SU-DHL-6 (cell line): ENCODE measurements around the gene ABCD3.
A peak's percentile ranks its signal among the peaks of the same experiment; 100 is the strongest.

Source experiments
- H2AFZ ChIP-seq: fragments of 200-600 bp; sonication (generic); 2 replicates; pipeline ENCODE4 v1.6.1; 2014; ENCODE audit warnings: low read depth, mild to moderate bottlenecking, moderate library complexity, mixed read lengths, antibody characterized with exemption, low read length; ENCODE audit not compliant: severe bottlenecking
- H3F3A ChIP-seq: fragments of 200-600 bp; shearing (Covaris generic); 2 replicates; pipeline ENCODE4 v1.6.0; 2016; ENCODE audit warnings: antibody characterized with exemption, mild to moderate bottlenecking; ENCODE audit not compliant: insufficient read depth
- H3K27ac ChIP-seq: fragments of 200-600 bp; sonication (generic); 2 replicates; pipeline ENCODE4 v1.5.1; 2016; ENCODE audit warnings: low read depth, mild to moderate bottlenecking, low read length, moderate library complexity, mixed read lengths
- H3K27me3 ChIP-seq: fragments of 200-600 bp; sonication (generic), shearing (Covaris generic); 2 replicates; pipeline ENCODE4 v1.6.0; 2014; ENCODE audit warnings: mild to moderate bottlenecking, low read length
- H3K36me3 ChIP-seq: fragments of 200-600 bp; sonication (generic); 2 replicates; pipeline ENCODE4 v1.6.1; 2014; ENCODE audit warnings: mild to moderate bottlenecking, low read length, mixed read lengths
- H3K4me2 ChIP-seq: fragments of 300-600, 200-600 bp; shearing (Covaris generic), sonication (generic); 2 replicates; pipeline ENCODE4 v1.6.0; 2014; ENCODE audit warnings: low read length, low read depth, mild to moderate bottlenecking; ENCODE audit not compliant: poor library complexity, severe bottlenecking
- H3K4me3 ChIP-seq: fragments of 200-600 bp; sonication (generic); 2 replicates; pipeline ENCODE4 v1.5.1; 2014; ENCODE audit warnings: antibody characterized with exemption, low read length, mild to moderate bottlenecking, mixed read lengths; ENCODE audit not compliant: insufficient read depth, poor library complexity, severe bottlenecking
- H3K79me2 ChIP-seq: fragments of 200-600 bp; sonication (generic); 2 replicates; pipeline ENCODE4 v1.6.1; 2014; ENCODE audit warnings: mild to moderate bottlenecking, low read length, moderate library complexity; ENCODE audit not compliant: insufficient read depth
- H3K9ac ChIP-seq: fragments of 200-600 bp; sonication (generic); 2 replicates; pipeline ENCODE4 v1.7.0; 2014; ENCODE audit warnings: mild to moderate bottlenecking, low read length
- H3K9me2 ChIP-seq: fragments of 200-600 bp; sonication (generic); replicated peaks from 2 replicates; pipeline ENCODE4 v1.6.1; 2014; ENCODE audit warnings: low read length; ENCODE audit not compliant: insufficient read depth
- H3K9me3 ChIP-seq: fragments of 200-600 bp; sonication (generic); 2 replicates; pipeline ENCODE4 v1.6.1; 2014; ENCODE audit warnings: low read length, mixed read lengths; ENCODE audit not compliant: insufficient read depth
- H4K20me1 ChIP-seq: fragments of 200-600 bp; sonication (generic); 2 replicates; pipeline ENCODE4 v1.6.1; 2014; ENCODE audit warnings: low read depth, mild to moderate bottlenecking, antibody characterized with exemption, low read length, moderate library complexity, mixed read lengths
- EZH2phosphoT487 ChIP-seq: fragments of 200-600 bp; sonication (generic), shearing (Covaris generic); conservative IDR thresholded peaks from 2 replicates; pipeline ENCODE4 v1.6.1; 2018; ENCODE audit warnings: mild to moderate bottlenecking, antibody characterized with exemption, low read length, moderate library complexity, mixed read lengths
- TF ChIP-seq, protein P1 (sequence below): fragments of 200-600 bp; sonication (generic); IDR thresholded peaks from one replicate; pipeline ENCODE4 v1.5.1; 2017; ENCODE audit warnings: antibody characterized with exemption, mild to moderate bottlenecking, low read length, moderate library complexity; ENCODE audit not compliant: insufficient read depth, poor library complexity, severe bottlenecking

The ABCD3 gene

DNA sequence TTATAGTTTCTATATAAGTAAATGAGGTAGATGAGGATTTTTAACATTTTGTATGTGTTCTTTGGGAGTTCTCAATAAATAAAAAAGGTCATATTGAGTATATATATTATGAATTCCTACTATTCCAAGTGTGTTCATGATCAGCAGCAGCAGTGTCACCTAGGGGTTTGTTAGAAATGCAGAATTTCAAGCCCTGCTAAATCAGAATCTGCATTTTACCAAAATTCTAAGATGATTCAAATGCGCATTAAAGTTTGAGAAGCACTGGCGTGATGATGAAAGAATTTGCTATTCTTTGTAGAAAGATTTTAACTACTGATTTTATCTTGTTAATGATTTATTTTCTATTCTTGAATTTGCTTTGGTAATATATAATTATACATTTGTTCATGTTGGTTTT lies 94.6 kb downstream of the ABCD3 start:
- TF ChIP-seq, protein P1, sequence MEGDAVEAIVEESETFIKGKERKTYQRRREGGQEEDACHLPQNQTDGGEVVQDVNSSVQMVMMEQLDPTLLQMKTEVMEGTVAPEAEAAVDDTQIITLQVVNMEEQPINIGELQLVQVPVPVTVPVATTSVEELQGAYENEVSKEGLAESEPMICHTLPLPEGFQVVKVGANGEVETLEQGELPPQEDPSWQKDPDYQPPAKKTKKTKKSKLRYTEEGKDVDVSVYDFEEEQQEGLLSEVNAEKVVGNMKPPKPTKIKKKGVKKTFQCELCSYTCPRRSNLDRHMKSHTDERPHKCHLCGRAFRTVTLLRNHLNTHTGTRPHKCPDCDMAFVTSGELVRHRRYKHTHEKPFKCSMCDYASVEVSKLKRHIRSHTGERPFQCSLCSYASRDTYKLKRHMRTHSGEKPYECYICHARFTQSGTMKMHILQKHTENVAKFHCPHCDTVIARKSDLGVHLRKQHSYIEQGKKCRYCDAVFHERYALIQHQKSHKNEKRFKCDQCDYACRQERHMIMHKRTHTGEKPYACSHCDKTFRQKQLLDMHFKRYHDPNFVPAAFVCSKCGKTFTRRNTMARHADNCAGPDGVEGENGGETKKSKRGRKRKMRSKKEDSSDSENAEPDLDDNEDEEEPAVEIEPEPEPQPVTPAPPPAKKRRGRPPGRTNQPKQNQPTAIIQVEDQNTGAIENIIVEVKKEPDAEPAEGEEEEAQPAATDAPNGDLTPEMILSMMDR: no peak
- TF ChIP-seq EZH2phosphoT487: no peak
- Histone ChIP-seq H2AFZ (no peak overlapping the region), H3K9ac (no peak overlapping the region), H3K27me3 (no peaks in the 10 kb centered on the region), H3K9me2 (no peaks in the 10 kb centered on the region), H3K79me2 (no peaks in the 10 kb centered on the region), H4K20me1 (no peaks in the 10 kb centered on the region), H3K27ac (no peak overlapping the region), H3K4me3 (no peak overlapping the region), H3F3A (no peaks in the 10 kb centered on the region), H3K9me3 (no peaks in the 10 kb centered on the region), H3K4me2 (no peak overlapping the region), H3K36me3 (peaks cover 3% of the 10 kb centered on the region; the same call in 1 of the 2 replicates)

DNA sequence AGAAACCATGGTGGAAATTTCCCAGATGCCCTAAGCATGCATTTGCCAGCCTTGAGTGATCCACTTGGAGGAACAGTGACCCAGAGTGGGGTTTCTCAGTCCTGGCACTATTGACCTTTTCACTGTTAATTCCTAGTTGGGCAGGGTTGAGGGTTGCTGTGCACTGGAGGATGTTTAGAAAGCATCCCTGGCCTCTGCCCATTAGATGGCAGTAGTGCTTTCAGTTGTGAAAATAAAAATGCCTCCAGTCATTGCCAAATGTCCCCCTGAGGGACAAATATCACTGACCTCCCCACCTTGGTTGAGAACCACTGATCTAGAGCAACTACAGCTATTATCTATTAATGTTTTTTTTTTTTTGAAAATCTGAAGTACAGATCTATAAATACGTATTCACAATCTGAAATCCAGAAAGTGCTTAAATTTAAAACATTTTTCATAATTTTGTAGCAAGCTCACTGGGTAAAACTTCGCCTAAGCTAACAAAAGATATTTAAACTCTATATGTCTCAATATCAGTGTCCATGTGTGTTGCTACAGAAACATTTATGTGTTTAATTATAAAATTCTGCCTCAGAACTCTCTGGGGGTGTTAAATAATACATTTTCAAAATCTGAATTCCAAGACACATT lies 96.0 kb downstream of the ABCD3 start:
- TF ChIP-seq EZH2phosphoT487: no peak
- TF ChIP-seq, protein P1: peak; percentile 46
- H3K36me3 ChIP-seq: peaks cover 3% of the 10 kb centered on the region; the same call in 1 of the 2 replicates
- H3K9ac ChIP-seq: no peak overlapping the region
- H3K27me3 ChIP-seq: no peaks in the 10 kb centered on the region
- H3K79me2 ChIP-seq: no peaks in the 10 kb centered on the region
- H3K4me3 ChIP-seq: no peak overlapping the region
- no peak overlapping the region for H3K27ac ChIP-seq
- H3K9me2 ChIP-seq: no peaks in the 10 kb centered on the region
- no peaks in the 10 kb centered on the region for H3F3A ChIP-seq
- H2AFZ ChIP-seq: no peak overlapping the region
- H4K20me1 ChIP-seq: no peaks in the 10 kb centered on the region
- no peak overlapping the region for H3K4me2 ChIP-seq
- H3K9me3 ChIP-seq: no peaks in the 10 kb centered on the region

DNA sequence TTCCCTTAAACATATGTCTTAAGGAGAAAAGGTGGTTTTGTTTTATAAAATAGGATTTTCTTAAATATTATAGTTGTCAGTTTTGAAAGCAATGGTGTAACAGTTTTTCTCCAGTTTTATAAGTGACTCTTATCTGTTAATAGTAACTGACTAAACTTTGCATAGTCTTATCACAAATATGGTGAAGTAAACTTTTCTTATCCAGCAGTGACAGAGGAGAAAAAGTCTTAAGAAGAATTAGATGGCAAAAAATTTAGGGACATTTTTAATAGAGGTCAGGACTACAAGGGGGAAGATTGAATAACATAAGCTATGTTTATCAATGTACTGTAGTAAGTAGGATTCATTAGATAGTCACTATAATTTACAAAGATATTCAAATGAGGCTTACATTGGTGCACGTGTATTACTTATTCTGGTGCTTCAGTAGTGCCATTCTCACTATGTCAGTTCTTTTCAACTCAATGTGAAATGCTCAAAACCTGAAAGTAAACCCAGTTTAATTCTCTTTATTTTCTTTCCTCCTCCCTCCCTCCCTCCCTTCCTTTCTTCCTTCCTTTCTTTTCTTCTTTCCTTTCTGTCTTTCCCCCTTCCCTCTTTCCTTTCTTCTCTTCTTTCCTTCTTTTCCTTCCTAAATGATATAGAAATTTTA lies 97.2 kb downstream of the ABCD3 start:
- TF ChIP-seq, protein P1: no peak
- TF ChIP-seq EZH2phosphoT487: no peak
- Histone ChIP-seq H3K36me3 (peaks cover 3% of the 10 kb centered on the region; the same call in 1 of the 2 replicates), H3K4me3 (no peak overlapping the region), H3K9ac (no peak overlapping the region), H3K9me3 (no peaks in the 10 kb centered on the region), H3K27ac (no peak overlapping the region), H3K79me2 (no peaks in the 10 kb centered on the region), H2AFZ (no peak overlapping the region), H4K20me1 (no peaks in the 10 kb centered on the region), H3K9me2 (no peaks in the 10 kb centered on the region), H3K4me2 (no peak overlapping the region), H3K27me3 (no peaks in the 10 kb centered on the region), H3F3A (no peaks in the 10 kb centered on the region)
